Right forelimb (tissue), 1 donor: Measurements from ENCODE around the gene RIPOR3.
"Not testable (repeated sequence)": the region's sequence is repeated elsewhere in the genome, so short reads cannot be mapped to it uniquely, and the experiment has no call there.

ENCODE experiments used
- DNase-seq: peaks from one replicate; pipeline ENCODE4 v3.0.0-alpha.2; 2018

The RIPOR3 gene

DNA sequence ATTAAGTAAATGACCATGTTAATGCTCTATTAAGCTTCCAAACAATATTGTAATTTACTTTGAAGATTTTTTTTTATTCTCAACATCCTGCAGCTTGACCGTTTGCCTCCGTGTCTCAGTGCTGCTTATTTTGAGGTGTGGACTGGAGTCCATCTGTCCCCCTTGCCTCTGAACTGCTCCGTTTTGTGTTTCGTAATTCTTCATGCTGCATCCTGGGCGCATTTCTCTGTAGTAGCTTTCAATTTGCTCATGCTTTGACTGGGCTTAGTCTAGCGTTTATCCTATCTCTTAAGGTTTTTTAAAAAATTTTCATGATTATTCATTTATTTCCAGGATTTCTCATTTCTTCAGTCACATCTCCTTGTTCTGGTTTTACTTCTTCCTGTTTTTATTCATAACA lies 143.4 kb downstream of the RIPOR3 start:
- DNase-seq = no peak

DNA sequence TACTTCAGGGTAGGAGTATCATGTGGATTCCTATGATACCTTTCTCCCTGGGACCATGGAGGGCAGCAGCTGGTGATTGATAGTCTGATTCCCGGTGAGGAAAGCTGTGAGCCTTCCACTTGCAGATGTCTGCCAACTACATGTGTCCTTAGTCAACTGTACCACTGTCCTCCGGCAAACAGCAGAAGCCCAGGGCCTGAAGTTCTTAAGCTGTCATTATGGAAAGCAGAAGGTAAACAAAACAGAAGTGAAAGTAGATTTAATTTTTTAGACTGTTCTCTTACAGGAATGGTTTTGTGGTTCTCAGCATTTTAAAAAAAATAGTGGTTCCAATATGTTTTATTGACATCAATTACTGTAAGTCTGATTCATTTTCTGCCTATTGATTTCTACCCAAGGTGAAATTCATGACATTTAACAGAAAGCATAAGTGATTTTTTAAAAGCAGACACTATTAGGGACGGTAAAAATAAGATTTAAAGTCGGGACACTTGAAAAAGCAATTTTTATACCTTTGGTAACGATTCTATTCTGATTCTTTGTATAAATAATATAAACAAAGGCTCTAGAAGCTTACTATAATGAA lies 144.5 kb downstream of the RIPOR3 start:
- DNase-seq = no peak

- no peak for DNase-seq
Observed at GRCh38 chr20:50545126-50545525, 146.2 kb downstream of the RIPOR3 start.

GRCh38 chr20:50543326-50543725 lies 148.0 kb downstream of the RIPOR3 start:
- DNase-seq = no peak

GRCh38 chr20:50541606-50542041 lies 149.7 kb downstream of the RIPOR3 start:
- DNase-seq = no peak

GRCh38 chr20:50540620-50541605 lies 150.4 kb downstream of the RIPOR3 start:
- no peak for DNase-seq

- DNase-seq = not testable (repeated sequence)
Observed at GRCh38 chr20:50539798-50540197, 151.5 kb downstream of the RIPOR3 start.

DNA sequence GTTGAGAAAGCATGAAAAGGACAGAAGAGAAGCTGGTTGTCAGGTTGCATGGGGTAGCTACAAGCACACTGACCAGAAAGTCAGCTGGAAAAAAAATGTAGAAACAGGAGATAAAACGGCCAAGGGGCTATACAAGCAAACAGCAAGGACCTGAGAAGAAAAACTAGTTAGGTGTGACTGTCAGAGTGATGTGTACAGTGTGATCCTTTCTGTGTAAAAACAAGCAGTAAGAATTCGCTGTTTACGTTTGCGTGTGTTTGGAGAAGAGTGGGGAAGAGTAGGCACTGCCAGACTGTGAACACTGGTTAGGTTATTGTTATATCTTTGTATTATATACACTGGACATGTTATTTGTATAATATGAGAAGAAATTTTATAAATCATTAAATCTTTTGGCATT lies 153.1 kb downstream of the RIPOR3 start:
- no peak for DNase-seq

GRCh38 chr20:50537546-50538201 lies 153.7 kb downstream of the RIPOR3 start:
- no peak for DNase-seq

DNA sequence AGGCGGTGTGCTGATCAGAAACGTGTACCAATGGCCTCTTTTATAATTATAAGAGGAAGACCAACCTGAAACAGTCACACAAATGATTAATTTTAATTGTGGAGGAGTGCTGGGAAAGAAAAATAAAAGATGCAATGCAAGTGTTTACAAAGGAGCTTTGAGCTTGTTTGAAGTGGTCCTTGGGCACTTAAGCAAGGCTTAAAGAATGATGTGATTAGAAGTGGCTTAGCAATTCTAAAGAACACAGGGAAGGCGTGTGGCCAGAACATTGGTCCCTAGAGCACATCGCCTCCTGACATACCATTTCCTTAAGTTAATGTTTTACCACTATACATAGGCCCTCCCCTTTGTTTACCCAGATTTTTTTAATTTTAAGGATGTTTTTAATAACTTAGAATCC lies 155.0 kb downstream of the RIPOR3 start:
- DNase-seq = no peak
